OCI-LY3 (cell line): ENCODE measurements around the gene ITGBL1.

Experiments used
- H2AFZ ChIP-seq: fragments of 200-600, 300-600 bp; shearing (Covaris generic); 2 replicates; pipeline ENCODE4 v1.6.0; 2014; ENCODE audit warnings: antibody characterized with exemption, low read depth, low read length
- H3K27ac ChIP-seq: fragments of 200-600, 300-600 bp; sonication (generic); 2 replicates; pipeline ENCODE4 v1.5.1; 2014; ENCODE audit warnings: mild to moderate bottlenecking, low read length, moderate library complexity, mixed read lengths
- H3K27me3 ChIP-seq: fragments of 200-600, 300-600 bp; sonication (generic); 2 replicates; pipeline ENCODE4 v1.6.1; 2014; ENCODE audit warnings: low read depth, low read length, mixed read lengths
- H3K36me3 ChIP-seq: fragments of 200-600, 300-600 bp; sonication (generic); replicated peaks from 2 replicates; pipeline ENCODE3; 2014; ENCODE audit warnings: low read depth, low read length, mixed read lengths
- H3K4me1 ChIP-seq: fragments of 300-600, 200-600 bp; sonication (generic); 2 replicates; pipeline ENCODE4 v1.6.1; 2014; ENCODE audit warnings: low read length, mixed read lengths
- H3K4me2 ChIP-seq: fragments of 200-600, 300-600 bp; sonication (generic); 2 replicates; pipeline ENCODE4 v1.6.1; 2014; ENCODE audit warnings: low read length, mixed read lengths
- H3K4me3 ChIP-seq: fragments of 300-600, 200-600 bp; sonication (generic); 2 replicates; pipeline ENCODE4 v1.5.1; 2014; ENCODE audit warnings: antibody characterized with exemption, mild to moderate bottlenecking, low read length, moderate library complexity
- H3K79me2 ChIP-seq: fragments of 300-600, 200-600 bp; shearing (Covaris generic); 2 replicates; pipeline ENCODE4 v1.6.1; 2014; ENCODE audit warnings: mild to moderate bottlenecking, low read length, mixed read lengths
- H3K9ac ChIP-seq: fragments of 300-600, 200-600 bp; shearing (Covaris generic); 2 replicates; pipeline ENCODE4 v1.6.0; 2014; ENCODE audit warnings: mild to moderate bottlenecking, low read length, moderate library complexity
- H3K9me3 ChIP-seq: fragments of 200-600, 300-600 bp; shearing (Covaris generic); 2 replicates; pipeline ENCODE4 v1.6.1; 2014; ENCODE audit warnings: low read length, mixed read lengths; ENCODE audit not compliant: insufficient read depth
- H4K20me1 ChIP-seq: fragments of 200-600, 300-600 bp; sonication (generic); 2 replicates; pipeline ENCODE4 v1.6.1; 2016; ENCODE audit warnings: low read length, mixed read lengths; ENCODE audit not compliant: insufficient read depth
- CTCF ChIP-seq: fragments of 200-600, 300-600 bp; sonication (generic); IDR thresholded peaks from 2 replicates; pipeline ENCODE4 v1.5.1; 2014; ENCODE audit warnings: antibody characterized with exemption, low read length, low read depth
- EZH2phosphoT487 ChIP-seq: fragments of 200-600 bp; shearing (Covaris generic); IDR thresholded peaks from 2 replicates; pipeline ENCODE4 v1.6.1; 2018; ENCODE audit warnings: antibody characterized with exemption, mixed run types, low read depth

The ITGBL1 gene

GRCh38 chr13:101690871-101691270, 238.4 kb downstream of the ITGBL1 start:
- peaks cover 24% of the 10 kb centered on the region for H3K27me3 ChIP-seq
- H3K4me3 ChIP-seq, result no peak overlapping the region
- no peak overlapping the region for H2AFZ ChIP-seq
- no peak overlapping the region for H3K4me2 ChIP-seq
- no peaks in the 10 kb centered on the region for H3K79me2 ChIP-seq
- no peaks in the 10 kb centered on the region for H3K9me3 ChIP-seq
- no peaks in the 10 kb centered on the region for H4K20me1 ChIP-seq
- no peak for TF ChIP-seq EZH2phosphoT487
- TF ChIP-seq CTCF, result no peak
- H3K4me1 ChIP-seq, result peaks cover 7% of the 10 kb centered on the region
- no peaks in the 10 kb centered on the region for H3K36me3 ChIP-seq
- no peak overlapping the region for H3K9ac ChIP-seq
- H3K27ac ChIP-seq, result no peak overlapping the region

DNA sequence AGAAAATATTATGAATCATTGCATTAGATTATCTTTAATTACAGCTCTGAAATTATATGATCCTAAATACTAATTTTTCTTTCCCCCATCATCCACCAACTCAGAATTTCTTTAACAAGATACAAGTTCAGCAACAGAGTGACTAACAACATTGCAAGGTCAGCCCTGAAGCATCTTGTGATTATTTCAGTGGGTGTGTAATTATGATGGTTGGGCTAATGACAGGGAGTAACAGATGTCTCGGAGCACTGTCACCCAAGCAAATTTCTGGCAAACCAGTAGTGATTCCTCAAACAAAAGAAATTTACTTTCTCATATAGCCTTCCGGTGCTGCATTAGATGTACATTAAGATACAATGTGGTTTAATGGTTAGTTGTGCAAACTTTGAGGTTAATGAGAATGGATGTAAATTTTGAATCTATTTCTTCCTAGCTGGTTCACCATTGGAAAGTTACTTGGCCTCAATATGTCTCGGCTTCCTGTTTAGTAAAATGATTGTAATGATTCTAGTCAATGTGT, 238.9 kb downstream of the ITGBL1 start:
- TF ChIP-seq EZH2phosphoT487, result no peak
- no peak for TF ChIP-seq CTCF
- Histone ChIP-seq H3K27me3 (peaks cover 23% of the 10 kb centered on the region; the same call in 1 of the 2 replicates), H3K9me3 (no peaks in the 10 kb centered on the region), H3K4me1 (peaks cover 2% of the 10 kb centered on the region), H3K27ac (no peak overlapping the region), H3K79me2 (no peaks in the 10 kb centered on the region), H3K36me3 (no peaks in the 10 kb centered on the region), H2AFZ (no peak overlapping the region), H3K9ac (no peak overlapping the region), H3K4me3 (no peak overlapping the region), H4K20me1 (no peaks in the 10 kb centered on the region), H3K4me2 (no peak overlapping the region)

GRCh38 chr13:101695870-101696516, 243.5 kb downstream of the ITGBL1 start:
- Histone ChIP-seq H3K79me2 (no peaks in the 10 kb centered on the region), H3K4me1 (no peaks in the 10 kb centered on the region), H3K4me3 (no peak overlapping the region), H4K20me1 (no peaks in the 10 kb centered on the region), H3K27me3 (peaks cover 12% of the 10 kb centered on the region; the same call in 1 of the 2 replicates), H3K27ac (no peak overlapping the region), H3K4me2 (no peak overlapping the region), H2AFZ (no peak overlapping the region), H3K9me3 (peaks cover 8% of the 10 kb centered on the region; the same call in 1 of the 2 replicates), H3K9ac (no peak overlapping the region), H3K36me3 (no peaks in the 10 kb centered on the region)
- TF ChIP-seq CTCF (no peak), EZH2phosphoT487 (no peak)

DNA sequence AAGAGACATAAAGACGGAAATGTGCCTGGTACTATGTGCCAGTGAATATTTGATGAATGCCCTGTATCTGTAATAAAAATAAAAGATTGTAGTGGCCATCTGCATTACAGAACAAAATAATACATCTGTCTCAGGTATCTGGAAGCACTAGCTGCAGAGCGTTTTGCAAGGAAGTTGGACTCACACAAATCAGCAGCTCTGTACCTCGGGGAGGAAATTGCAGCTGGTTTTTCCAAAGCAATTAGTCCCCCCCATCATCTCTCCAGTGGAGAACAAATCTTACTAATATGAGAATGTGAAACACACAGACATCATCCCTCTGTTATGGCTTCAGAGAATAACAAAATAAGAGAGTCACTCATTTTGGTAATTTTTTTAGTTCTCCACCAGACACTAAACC, 245.3 kb downstream of the ITGBL1 start:
- Histone ChIP-seq H3K79me2 (no peaks in the 10 kb centered on the region), H3K4me2 (no peak overlapping the region), H3K4me1 (no peaks in the 10 kb centered on the region), H3K27ac (no peak overlapping the region), H3K4me3 (no peak overlapping the region), H3K36me3 (no peaks in the 10 kb centered on the region), H3K9ac (no peak overlapping the region), H2AFZ (no peak overlapping the region), H4K20me1 (no peaks in the 10 kb centered on the region), H3K9me3 (peaks cover 8% of the 10 kb centered on the region; the same call in 1 of the 2 replicates), H3K27me3 (peaks cover 10% of the 10 kb centered on the region; the same call in 1 of the 2 replicates)
- TF ChIP-seq EZH2phosphoT487 (no peak), CTCF (no peak)
